H9 (cell line): ENCODE measurements around the gene KRTAP22-1. TPM values are rescaled to one million over a fixed set of nuclear protein-coding genes. Genes with fewer than 3 reads are reported as not detected.

Experiments used
- DNase-seq: peaks from one replicate; pipeline ENCODE4 v3.0.0-alpha.2; 2017
- H2AFZ ChIP-seq: one replicate; pipeline ENCODE4 v1.6.1; 2013; ENCODE audit warnings: mild to moderate bottlenecking, low read length, control low read depth, moderate library complexity
- H2AK5ac ChIP-seq: 2 replicates; pipeline ENCODE4 v1.6.1; 2013; ENCODE audit warnings: low read length, control low read depth, mixed read lengths; ENCODE audit not compliant: insufficient read length
- H2BK120ac ChIP-seq: one replicate; pipeline ENCODE4 v1.6.1; 2013; ENCODE audit warnings: low read depth, mild to moderate bottlenecking, low read length, control low read depth, inconsistent platforms; ENCODE audit not compliant: poor library complexity, severe bottlenecking
- H2BK12ac ChIP-seq: 2 replicates; pipeline ENCODE4 v1.6.1; 2013; ENCODE audit warnings: low read length, control low read depth, mixed read lengths, low read depth; ENCODE audit not compliant: insufficient read length
- H2BK15ac ChIP-seq: 2 replicates; pipeline ENCODE4 v1.6.1; 2013; ENCODE audit warnings: low read depth, low read length, control low read depth
- H2BK20ac ChIP-seq: one replicate; pipeline ENCODE4 v1.6.1; 2013; ENCODE audit warnings: low read depth, mild to moderate bottlenecking, low read length, control low read depth, inconsistent platforms; ENCODE audit not compliant: poor library complexity, severe bottlenecking
- H2BK5ac ChIP-seq: 2 replicates; pipeline ENCODE4 v1.6.1; 2013; ENCODE audit warnings: low read length, control low read depth, mixed read lengths; ENCODE audit not compliant: insufficient read length
- H3K14ac ChIP-seq: 2 replicates; pipeline ENCODE4 v1.6.1; 2013; ENCODE audit warnings: low read length, control low read depth; ENCODE audit not compliant: insufficient read depth
- H3K18ac ChIP-seq: 2 replicates; pipeline ENCODE4 v1.6.1; 2013; ENCODE audit warnings: low read depth, mild to moderate bottlenecking, mixed read lengths, low read length, control low read depth; ENCODE audit not compliant: insufficient read length
- H3K23ac ChIP-seq: 2 replicates; pipeline ENCODE4 v1.6.1; 2013; ENCODE audit warnings: low read length, control low read depth, mixed read lengths, low read depth; ENCODE audit not compliant: insufficient read length
- H3K23me2 ChIP-seq: 2 replicates; pipeline ENCODE4 v1.6.1; 2013; ENCODE audit warnings: low read depth, mild to moderate bottlenecking, mixed read lengths, low read length, control low read depth; ENCODE audit not compliant: insufficient read length, poor library complexity, severe bottlenecking
- H3K27ac ChIP-seq: 2 replicates; pipeline ENCODE4 v1.5.1; 2013; ENCODE audit warnings: low read length, control low read depth, mixed read lengths, low read depth; ENCODE audit not compliant: insufficient read length
- H3K27me3 ChIP-seq: 2 replicates; pipeline ENCODE4 v1.6.1; 2013; ENCODE audit warnings: low read length, control low read depth, inconsistent platforms; ENCODE audit not compliant: insufficient read depth
- H3K4ac ChIP-seq: 2 replicates; pipeline ENCODE4 v1.6.1; 2013; ENCODE audit warnings: low read depth, mild to moderate bottlenecking, control low read depth, inconsistent platforms, low read length, moderate library complexity
- H3K4me1 ChIP-seq: 2 replicates; pipeline ENCODE4 v1.6.1; 2013; ENCODE audit warnings: low read length, control low read depth, inconsistent platforms; ENCODE audit not compliant: insufficient read depth
- H3K4me2 ChIP-seq: 2 replicates; pipeline ENCODE4 v1.6.1; 2013; ENCODE audit warnings: low read length, control low read depth, mixed read lengths; ENCODE audit not compliant: insufficient read length, insufficient read depth
- H3K56ac ChIP-seq: 2 replicates; pipeline ENCODE4 v1.6.1; 2013; ENCODE audit warnings: low read depth, mild to moderate bottlenecking, mixed read lengths, low read length, control low read depth; ENCODE audit not compliant: insufficient read length
- H3K79me1 ChIP-seq: 2 replicates; pipeline ENCODE4 v1.6.1; 2013; ENCODE audit warnings: low read depth, mild to moderate bottlenecking, moderate library complexity, low read length, control low read depth, inconsistent platforms; ENCODE audit not compliant: insufficient read depth, poor library complexity, severe bottlenecking
- H3K79me2 ChIP-seq: 2 replicates; pipeline ENCODE4 v1.6.1; 2013; ENCODE audit warnings: low read length, control low read depth, inconsistent platforms; ENCODE audit not compliant: insufficient read depth
- H3K9ac ChIP-seq: 2 replicates; pipeline ENCODE4 v1.6.1; 2013; ENCODE audit warnings: low read length, control low read depth, mixed read lengths; ENCODE audit not compliant: insufficient read length; ENCODE audit errors: extremely low read depth
- H3K9me3 ChIP-seq: one replicate; pipeline ENCODE4 v1.6.1; 2013; ENCODE audit warnings: low read depth, low read length, inconsistent platforms; ENCODE audit not compliant: control insufficient read depth
- H3T11ph ChIP-seq: one replicate; pipeline ENCODE4 v1.6.1; 2013; ENCODE audit warnings: mild to moderate bottlenecking, low read length, control low read depth, inconsistent platforms
- H4K20me1 ChIP-seq: one replicate; pipeline ENCODE4 v1.6.1; 2013; ENCODE audit not compliant: control insufficient read depth, insufficient read length, insufficient read depth
- H4K5ac ChIP-seq: 2 replicates; pipeline ENCODE4 v1.6.1; 2013; ENCODE audit warnings: low read depth, mild to moderate bottlenecking, mixed read lengths, low read length, control low read depth; ENCODE audit not compliant: insufficient read length
- H4K8ac ChIP-seq: replicated peaks from 2 replicates; pipeline ENCODE4 v1.6.1; 2013; ENCODE audit warnings: low read length, control low read depth, mixed read lengths, low read depth; ENCODE audit not compliant: insufficient read length
- H4K91ac ChIP-seq: 2 replicates; pipeline ENCODE4 v1.6.1; 2013; ENCODE audit warnings: low read depth, mild to moderate bottlenecking, moderate library complexity, mixed read lengths, low read length, control low read depth; ENCODE audit not compliant: insufficient read length
- H3K27ac Mint-ChIP-seq, 3 experiments: 2 replicates in 2 of 3; 3 replicates in 1 of 3; pipeline ENCODE4 v1.8.0; 2020 to 2021; ENCODE audit warnings: mixed read lengths in 3 of 3, mild to moderate bottlenecking in 1 of 3, moderate library complexity in 1 of 3
- H3K27me3 Mint-ChIP-seq: 2 replicates; pipeline ENCODE4 v1.8.0; 2021; ENCODE audit warnings: low read depth, mild to moderate bottlenecking, moderate library complexity, mixed read lengths
- H3K36me3 Mint-ChIP-seq, 3 experiments: 2 replicates in 2 of 3; 3 replicates in 1 of 3; pipeline ENCODE4 v1.8.0; 2020 to 2021; ENCODE audit warnings: low read depth in 3 of 3, mixed read lengths in 3 of 3; ENCODE audit not compliant: insufficient read depth in 1 of 3
- H3K4me1 Mint-ChIP-seq, 2 experiments: 2 replicates each; pipeline ENCODE4 v1.8.0; 2020; ENCODE audit warnings: mixed read lengths in 2 of 2
- H3K4me3 Mint-ChIP-seq, 2 experiments: 2 replicates in 1 of 2; 3 replicates in 1 of 2; pipeline ENCODE4 v1.8.0; 2020 to 2021; ENCODE audit warnings: mild to moderate bottlenecking in 2 of 2, mixed read lengths in 2 of 2, moderate library complexity in 1 of 2
- H3K9me3 Mint-ChIP-seq, 2 experiments: 2 replicates in 1 of 2; 3 replicates in 1 of 2; pipeline ENCODE4 v1.8.0; 2020; ENCODE audit warnings: mild to moderate bottlenecking in 2 of 2, mixed read lengths in 2 of 2, moderate library complexity in 1 of 2
- WGBS: extraction: QIAGEN DNeasy Blood & Tissue Kit; methylation state at CpG from one replicate; pipeline ENCODE4 v1.1.7; 2013; ENCODE audit warnings: missing lambda C conversion rate, low lambda C conversion rate, mixed read lengths; ENCODE audit not compliant: insufficient read length; ENCODE audit errors: extremely low coverage; 5-methylcytosine and 5-hydroxymethylcytosine counted together
- total RNA-seq: library from RNA; stranded (reverse); gene quantifications from 2 replicates; pipeline ENCODE4 v1.2.1, GENCODE V29; 2021
- TF ChIP-seq, protein P1 (sequence below): fragments of 200-600 bp; sonication (generic); conservative IDR thresholded peaks from 3 replicates; pipeline ENCODE4 v1.8.0; 2021; ENCODE audit warnings: antibody characterized with exemption, mild to moderate bottlenecking

The KRTAP22-1 gene
- total RNA-seq, 1 experiment from 2014 or later, result not detected

DNA sequence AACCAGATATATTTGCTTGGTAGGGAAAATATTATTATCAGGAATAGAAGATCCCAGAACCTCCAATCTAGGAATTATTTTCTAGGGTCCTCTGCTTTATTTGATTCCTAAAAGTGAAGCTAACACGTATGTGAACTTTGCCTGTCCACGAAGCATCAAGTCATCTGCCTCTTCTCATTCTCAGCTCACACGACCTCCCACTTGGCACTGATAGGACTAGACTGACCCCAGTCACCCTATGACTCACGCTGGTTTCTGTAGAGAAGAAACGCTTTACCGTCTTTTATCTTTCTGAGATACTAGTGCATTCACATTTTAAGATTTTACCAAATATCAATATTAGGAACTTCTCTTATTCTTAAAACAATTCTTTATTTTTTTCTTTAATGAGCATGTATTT lies 37.8 kb upstream of the KRTAP22-1 start:
- H2BK5ac ChIP-seq, result no peak overlapping the region
- H3K27ac Mint-ChIP-seq, result no peak overlapping the region

More for the DNA sequence above, 37.8 kb upstream of the KRTAP22-1 start:
- Histone ChIP-seq H2BK120ac (no peak overlapping the region), H3K23me2 (no peaks in the 10 kb centered on the region), H3K9me3 (no peaks in the 10 kb centered on the region), H2BK20ac (no peak overlapping the region), H3T11ph (no peak overlapping the region), H2BK12ac (no peak overlapping the region), H3K27me3 (no peaks in the 10 kb centered on the region), H4K8ac (no peak overlapping the region), H4K5ac (no peak overlapping the region), H3K4ac (no peak overlapping the region), H3K14ac (no peak overlapping the region), H3K79me2 (no peaks in the 10 kb centered on the region), H3K23ac (no peak overlapping the region), H3K56ac (no peak overlapping the region), H3K4me2 (no peak overlapping the region), H2BK15ac (no peak overlapping the region), H4K20me1 (no peaks in the 10 kb centered on the region), H3K4me1 (no peaks in the 10 kb centered on the region), H2AFZ (no peak overlapping the region), H3K79me1 (no peaks in the 10 kb centered on the region), H3K9ac (no peak overlapping the region), H4K91ac (no peak overlapping the region), H3K18ac (no peak overlapping the region), H3K27ac (no peak overlapping the region), H2AK5ac (no peak overlapping the region)
- DNase-seq, result no peak
- no peaks in the 10 kb centered on the region for H3K4me1 Mint-ChIP-seq
- H3K36me3 Mint-ChIP-seq, result peaks cover 0 to 7% (median 0%) of the 10 kb centered on the region in 3 experiments; a peak in 2 of 7 replicates
- TF ChIP-seq, protein P1, sequence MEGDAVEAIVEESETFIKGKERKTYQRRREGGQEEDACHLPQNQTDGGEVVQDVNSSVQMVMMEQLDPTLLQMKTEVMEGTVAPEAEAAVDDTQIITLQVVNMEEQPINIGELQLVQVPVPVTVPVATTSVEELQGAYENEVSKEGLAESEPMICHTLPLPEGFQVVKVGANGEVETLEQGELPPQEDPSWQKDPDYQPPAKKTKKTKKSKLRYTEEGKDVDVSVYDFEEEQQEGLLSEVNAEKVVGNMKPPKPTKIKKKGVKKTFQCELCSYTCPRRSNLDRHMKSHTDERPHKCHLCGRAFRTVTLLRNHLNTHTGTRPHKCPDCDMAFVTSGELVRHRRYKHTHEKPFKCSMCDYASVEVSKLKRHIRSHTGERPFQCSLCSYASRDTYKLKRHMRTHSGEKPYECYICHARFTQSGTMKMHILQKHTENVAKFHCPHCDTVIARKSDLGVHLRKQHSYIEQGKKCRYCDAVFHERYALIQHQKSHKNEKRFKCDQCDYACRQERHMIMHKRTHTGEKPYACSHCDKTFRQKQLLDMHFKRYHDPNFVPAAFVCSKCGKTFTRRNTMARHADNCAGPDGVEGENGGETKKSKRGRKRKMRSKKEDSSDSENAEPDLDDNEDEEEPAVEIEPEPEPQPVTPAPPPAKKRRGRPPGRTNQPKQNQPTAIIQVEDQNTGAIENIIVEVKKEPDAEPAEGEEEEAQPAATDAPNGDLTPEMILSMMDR, result no peak
- H3K27me3 Mint-ChIP-seq, result no peaks in the 10 kb centered on the region
- WGBS, result no CpG with 5 or more reads among the region's 6 CpGs
- peaks cover 5 to 16% of the 10 kb centered on the region in 2 experiments; a peak in 4 of 5 replicates for H3K9me3 Mint-ChIP-seq
- no peak overlapping the region for H3K4me3 Mint-ChIP-seq
